HG02870 (cell line): ENCODE results near the gene ZNF555.
"Not testable (repeated sequence)": the region's sequence is repeated elsewhere in the genome, so short reads cannot be mapped to it uniquely, and the experiment has no call there.

ENCODE experiments used
- ATAC-seq: cut with Tn5 transposase; IDR thresholded peaks from one replicate; pipeline ENCODE4 v1.9.1; 2021; ENCODE audit warnings: mild to moderate bottlenecking, moderate library complexity; ENCODE audit not compliant: unreplicated experiment

The ZNF555 gene

DNA sequence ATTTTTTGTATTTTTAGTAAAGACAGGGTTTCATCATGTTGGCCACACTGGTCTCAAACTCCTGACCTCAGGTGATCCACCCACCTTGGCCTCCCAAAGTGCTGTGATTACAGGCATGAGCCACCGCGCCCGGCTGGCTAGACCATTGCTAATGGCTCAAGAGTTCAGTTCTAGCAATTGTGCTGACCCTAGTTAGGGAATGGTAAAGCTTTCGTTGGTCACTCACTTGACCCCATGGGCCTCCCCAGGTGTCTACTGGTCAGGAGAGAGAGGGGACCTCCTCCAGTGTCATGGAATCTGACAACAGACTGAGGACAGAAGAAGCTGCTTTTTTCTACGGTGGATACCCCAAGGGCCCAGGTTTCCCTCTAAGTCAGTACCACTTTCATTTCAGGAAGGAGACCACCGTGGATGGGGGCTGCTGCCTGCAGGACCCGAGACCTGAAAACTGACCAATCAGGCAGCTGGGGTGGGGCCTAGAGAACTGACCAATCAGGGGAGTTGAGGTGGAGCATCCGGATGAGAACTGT is 25.3 kb downstream of the ZNF555 start:
- ATAC-seq = no peak

DNA sequence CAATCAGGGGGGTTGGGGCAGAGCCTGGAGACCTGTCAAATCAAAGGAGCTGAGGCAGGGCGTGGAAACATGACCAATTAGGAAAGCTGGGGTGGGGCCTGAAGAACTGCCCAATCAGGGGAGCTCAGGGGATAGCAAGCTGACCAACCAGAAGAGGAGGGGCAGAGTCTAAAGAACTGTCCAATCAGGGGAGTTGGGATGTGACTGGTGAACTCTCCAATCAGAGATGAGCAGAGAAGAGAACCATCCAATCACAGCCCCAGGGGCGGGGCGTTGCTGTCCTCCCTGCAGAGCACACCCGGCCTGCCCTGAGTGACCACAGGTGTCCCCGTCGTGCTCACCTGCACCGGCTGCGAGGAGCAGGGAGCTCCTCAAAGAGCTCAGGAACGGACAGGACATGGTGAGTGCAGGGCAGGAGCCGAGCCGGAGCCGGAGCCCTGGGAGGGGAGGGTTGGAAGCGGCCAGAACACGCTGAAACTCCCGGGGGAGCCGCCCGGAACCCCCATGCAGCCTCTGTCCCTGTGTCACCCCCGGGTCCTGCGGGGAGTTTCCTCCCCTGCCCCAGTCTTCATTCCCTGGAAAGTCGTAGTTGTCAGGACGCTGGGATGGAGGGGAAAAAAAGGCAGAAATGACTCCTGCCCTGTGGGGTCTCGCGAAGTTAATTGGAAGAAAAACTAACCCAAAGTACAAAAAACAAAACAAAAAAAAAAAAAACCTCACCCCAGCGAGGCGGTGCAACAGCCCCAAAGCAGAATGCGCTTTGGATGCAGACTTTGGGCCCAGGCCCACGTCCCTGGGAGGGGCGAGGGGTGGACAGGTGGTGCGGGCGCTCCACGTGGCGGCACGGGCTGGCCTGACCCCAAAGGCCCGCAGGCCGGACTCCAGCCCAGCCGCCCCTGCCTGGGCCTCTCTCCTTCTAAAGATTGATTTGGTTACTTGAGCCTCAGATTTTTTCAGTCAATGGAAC is 26.0 kb downstream of the ZNF555 start, which contains the start of gene ZNF556:
ZNF556 (plus strand) TSS at position 311 of the 967 bp plus-strand sequence; CDS start at position 398, 87 bp downstream.
- ATAC-seq = no peak

DNA sequence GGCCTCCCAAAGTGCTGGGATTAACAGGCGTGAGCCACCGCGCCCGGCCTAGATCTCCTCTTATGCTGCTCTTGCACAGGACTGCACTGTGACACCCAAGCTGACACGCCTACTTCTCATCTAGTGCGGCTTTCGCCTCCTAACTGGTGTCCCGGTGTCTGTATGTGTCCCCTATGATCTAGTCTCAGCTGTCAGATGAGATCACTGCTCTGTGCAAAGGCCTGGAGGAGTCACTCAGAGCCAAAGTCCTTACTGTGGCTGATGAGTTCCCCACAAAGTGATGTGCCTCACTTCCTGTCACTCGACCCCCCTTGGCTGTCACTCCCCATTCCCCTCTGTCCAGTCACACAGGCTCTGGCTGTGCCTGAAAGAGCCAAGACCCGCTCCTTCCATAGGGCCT is 28.3 kb downstream of the ZNF555 start:
- ATAC-seq = no peak

DNA sequence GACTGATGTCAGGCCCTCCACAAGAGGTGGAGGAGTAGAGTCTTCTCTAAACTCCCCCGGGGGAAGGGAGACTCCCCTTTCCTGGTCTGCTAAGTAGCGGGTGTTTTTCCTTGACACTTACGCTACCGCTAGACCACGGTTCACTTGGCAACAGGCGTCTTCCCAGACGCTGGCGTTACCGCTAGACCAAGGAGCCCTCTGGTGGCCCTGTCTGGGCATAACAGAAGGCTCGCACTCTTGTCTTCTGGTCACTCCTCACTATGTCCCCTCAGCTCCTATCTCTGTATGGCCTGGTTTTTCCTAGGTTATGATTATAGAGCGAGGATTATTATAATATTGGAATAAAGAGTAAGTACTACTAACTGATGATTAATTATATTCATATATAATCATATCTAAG is 30.9 kb downstream of the ZNF555 start:
- not testable (repeated sequence) for ATAC-seq

DNA sequence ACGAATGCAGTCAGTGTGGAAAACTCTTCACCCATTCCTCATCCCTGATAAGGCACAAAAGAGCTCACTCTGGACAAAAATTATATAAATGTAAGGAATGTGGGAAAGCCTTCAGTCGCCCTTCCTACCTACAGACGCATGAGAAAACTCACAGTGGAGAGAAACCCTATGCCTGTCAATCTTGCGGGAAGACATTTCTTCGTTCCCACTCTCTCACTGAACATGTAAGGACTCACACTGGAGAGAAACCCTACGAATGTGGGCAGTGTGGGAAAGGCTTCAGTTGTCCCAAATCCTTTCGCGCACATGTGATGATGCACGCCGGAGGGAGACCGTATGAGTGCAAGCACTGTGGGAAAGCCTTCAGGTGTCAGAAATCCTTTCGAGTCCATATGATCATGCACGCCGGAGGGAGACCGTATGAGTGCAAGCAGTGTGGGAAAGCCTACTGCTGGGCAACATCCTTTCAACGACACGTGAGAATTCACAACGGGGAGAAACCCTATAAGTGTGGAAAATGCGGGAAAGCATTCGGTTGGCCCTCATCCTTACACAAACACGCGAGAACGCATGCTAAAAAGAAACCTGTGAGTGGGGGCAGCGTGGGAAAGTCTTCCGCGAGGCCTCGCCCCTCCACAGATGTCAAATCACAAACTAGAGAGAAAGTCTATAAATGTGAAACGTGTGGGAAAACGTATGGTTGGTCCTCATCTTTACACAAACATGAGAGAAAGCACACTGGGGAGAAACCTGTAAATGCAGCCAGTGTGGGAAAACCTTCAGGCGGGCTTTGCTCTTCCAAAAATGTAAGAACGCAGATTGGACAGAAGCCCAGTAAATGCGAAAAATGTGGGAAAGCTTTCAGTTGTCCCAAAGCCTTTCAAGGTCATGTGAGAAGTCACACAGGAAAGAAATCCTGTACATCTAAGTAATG is 36.4 kb downstream of the ZNF555 start:
- no peak for ATAC-seq

DNA sequence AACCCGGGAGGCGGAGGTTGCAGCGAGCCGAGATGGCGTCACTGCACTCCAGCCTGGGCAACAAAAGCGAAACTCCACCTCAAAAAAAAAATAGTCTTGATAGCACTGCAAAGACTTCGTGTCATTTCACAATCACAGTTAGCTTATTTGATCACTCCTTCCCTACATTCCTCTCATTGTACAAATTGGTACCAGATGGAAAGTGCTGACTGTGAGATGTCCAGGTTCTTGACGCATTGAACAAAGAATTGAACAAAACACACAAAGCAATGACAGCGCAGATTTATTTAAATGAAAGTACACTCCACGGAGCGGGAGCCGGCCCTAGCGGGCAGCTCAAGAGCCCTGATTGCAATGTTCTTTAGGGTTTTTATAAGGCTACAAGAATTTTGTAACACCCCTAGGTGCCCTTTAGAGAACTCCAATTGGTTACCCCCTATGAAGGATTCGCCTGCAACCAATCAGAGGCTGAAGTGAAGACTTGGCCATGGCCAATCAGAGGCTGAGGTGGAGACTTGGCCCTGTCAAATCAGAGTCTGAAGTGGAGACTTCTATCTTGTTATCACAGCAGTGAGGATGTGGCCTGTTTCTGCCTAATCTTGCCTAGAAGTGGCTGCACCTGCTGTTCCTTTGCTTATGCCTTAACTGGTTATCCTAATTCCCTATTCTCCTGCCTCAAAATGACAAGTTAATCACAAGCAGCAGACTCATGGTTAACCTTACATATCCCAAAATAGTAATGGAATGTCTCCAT is 42.6 kb downstream of the ZNF555 start:
- no peak for ATAC-seq

DNA sequence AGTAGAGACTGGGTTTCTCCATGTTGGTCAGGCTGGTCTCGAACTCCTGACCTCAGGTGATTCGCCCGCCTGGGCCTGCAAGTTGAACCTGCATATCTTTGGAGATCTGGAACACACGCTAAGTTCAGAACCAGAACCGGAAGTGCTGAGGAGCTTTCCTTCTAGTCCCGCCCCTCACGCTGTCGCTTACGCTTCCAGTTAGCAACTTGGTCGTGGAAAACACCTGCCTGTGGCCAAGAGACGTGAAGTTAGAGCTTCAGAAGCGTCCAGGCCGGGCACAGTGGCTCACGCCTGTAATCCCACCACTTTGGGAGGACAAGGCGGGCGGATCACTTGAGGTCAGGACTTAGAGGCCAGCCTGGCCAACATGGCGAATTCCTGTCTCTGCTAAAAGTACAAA is 44.5 kb downstream of the ZNF555 start:
- no peak for ATAC-seq

DNA sequence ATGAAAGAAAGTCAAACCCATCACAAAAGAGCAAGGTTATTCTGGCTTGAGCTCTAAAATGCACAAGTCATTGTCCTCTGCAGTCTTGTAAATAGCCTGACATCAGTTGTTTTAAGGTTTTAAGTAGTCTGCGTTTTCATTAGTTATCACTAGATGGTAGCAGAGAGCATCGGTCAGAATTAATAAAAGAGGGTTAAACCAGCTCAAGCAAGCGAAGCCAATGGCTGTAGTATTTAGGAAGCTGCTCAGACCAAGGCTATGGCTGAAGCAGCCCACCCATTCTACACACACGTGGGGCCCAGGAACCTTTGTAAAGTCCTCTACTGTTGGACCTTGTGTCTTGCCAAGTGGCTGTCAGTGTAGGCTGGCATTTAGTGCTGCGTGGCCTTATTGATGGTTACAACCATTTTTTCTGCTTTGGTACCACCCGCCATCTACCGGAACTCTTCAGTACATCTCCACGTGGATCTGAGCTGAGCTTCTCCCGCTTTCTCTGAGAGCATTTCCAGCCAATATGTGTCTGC is 46.2 kb downstream of the ZNF555 start:
- no peak for ATAC-seq

DNA sequence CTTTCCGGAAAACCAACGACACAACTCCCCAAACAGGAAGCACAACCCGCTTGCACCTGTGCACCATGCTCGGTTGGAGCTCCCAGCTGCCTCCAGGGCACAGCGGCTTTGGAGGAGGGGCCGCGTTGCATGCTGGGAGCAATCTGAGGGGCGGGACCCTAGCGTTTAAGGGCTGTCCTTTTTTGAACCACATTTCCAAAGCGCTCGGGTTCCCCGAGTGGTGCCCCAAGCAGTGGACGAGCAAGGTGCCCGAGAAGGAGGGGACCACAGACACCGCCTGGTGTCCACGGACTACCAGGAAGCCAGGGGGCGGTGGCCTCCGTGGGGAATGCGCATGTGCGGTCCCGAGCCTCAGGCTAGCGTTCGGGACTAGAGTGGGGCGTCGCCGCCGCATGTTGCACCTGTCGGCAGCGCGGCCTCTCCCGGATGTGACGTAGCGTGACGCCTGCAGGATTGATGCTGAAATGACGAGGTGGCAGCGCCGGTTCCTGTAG is 47.5 kb downstream of the ZNF555 start:
- no peak for ATAC-seq

DNA sequence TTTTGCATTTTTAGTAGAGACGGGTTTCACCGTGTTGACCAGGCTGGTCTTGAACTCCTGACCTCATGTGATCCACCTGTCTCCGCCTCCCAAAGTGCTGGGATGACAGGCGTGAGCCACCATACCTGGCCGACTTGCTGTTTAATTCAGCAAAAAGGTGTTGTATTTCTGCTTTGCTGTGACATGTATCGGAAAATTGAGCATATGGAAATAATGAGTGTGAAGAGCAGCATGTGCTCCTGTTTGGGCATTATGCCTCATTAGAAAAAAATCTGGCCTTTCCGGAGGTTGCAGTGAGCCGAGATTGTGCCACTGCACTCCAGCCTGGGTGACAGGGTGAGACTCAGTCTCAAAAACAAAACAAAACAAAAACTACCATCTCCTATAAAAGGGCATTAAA is 49.3 kb downstream of the ZNF555 start:
- not testable (repeated sequence) for ATAC-seq

DNA sequence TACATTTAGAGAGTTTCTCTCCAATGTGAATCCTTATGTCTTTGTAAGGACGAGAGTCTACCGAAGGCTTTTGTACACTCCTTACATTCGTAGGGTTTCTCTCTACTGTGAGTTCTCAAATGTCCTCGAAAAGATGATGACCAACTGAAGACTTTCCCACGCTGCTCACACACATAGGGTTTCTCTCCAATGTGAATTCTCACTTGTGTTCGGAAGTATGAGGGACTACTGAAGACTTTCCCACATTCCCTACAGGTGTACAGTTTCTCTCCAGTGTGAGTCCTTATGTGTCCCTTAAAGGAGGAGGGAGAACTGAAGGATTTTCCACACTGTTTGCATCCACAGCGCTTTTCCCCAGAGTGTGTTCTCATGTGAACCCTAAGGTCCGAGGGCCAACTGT is 55.4 kb downstream of the ZNF555 start:
- ATAC-seq = no peak

DNA sequence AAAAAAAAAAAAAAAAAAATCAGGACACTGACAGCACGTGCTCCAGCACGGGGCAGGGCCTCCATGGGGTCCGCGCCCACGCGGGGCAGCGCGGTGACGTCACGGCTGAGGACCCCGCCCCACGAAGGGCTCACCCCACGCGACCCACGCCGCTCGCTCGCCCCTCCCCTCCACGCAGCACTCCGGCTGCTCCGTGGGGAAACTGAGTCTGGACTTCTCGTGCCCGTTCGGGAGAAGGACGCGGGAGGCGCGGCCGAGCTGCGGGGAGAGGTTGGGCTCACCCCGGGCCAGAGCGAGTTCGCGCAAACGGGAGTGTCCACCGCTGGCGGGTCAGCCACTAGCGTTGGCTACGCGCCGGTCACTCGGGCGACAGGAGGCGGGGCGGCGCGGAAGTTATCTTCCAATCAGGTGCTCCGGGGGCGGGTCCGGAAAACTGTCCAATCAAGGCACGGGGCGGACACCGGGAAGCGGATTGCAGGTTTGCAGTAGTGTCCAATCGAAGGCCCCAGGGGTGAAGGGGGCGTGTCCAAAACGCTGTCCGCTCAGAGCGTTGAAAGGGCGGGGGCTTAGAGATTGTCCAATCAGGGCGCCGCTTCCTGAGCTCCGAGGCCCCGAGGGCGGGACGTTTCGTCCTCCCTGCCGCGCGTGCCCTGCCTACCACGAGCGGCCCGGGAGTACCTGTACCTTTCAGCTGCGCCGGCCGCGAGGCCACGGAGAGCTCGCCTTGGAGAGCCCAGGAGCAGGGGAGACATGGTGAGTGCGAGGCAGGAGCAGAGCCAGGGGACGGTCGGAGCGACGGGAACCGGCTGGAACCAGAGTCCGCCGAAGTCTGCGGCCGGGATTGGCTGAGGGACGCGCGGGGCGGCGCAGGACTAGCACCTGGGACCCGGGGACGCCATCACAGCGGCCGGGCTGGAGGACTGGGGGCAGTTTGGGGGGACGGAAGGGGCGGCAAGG is 59.3 kb downstream of the ZNF555 start, which contains the start of gene ZNF57:
ZNF57 (plus strand) TSS at position 633 of the 957 bp plus-strand sequence; CDS start at position 751, 118 bp downstream.
- peak; percentile 88 for ATAC-seq

DNA sequence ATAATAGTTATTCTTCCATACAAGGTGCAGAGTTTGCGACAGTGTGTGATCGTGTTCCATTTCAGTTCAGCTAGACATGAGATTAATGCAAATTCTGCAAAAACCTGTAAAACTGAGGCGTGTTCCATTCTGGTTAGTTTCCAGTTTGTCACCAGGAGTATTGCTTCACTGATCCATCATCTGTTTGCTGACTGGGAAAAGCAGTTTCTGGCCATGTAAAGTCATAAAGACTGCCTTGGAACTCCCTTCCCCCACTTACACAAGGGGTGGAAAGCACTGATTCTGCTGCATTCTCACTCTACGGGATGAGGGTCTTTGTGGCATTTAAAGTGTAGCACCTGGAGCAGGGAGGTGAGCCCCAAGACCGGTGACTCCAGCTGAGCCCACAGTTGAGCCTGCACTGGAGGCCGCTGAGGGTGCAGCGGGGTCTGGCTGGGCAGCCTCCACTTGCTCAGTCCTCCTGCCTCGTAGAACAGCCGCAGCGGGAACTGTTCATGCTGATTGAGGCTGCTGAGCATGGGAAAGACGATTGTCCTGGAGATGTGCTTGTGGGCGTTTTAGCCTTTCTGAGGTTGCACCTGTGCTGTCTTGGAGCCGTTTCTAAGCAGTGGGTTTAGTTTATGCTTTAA is 61.4 kb downstream of the ZNF555 start:
- ATAC-seq = no peak

DNA sequence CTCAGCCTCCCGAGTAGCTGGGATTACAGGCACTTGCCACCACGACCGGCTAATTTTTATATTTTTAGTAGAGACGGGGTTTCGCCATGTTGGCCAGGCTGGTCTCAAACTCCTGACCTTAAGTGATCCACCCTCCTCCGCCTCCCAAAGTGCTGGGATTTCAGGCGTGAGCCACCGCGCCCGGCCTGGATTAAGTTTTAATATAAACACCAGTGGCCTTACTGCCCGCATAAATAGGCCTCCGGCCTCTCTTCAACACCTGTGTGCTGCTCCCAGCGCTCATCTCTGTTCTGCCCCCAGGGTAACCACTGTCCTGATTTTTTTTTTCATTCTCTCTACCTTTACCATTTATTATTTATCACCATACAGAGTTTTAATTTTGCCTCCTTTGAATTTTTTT is 62.1 kb downstream of the ZNF555 start:
- not testable (repeated sequence) for ATAC-seq

DNA sequence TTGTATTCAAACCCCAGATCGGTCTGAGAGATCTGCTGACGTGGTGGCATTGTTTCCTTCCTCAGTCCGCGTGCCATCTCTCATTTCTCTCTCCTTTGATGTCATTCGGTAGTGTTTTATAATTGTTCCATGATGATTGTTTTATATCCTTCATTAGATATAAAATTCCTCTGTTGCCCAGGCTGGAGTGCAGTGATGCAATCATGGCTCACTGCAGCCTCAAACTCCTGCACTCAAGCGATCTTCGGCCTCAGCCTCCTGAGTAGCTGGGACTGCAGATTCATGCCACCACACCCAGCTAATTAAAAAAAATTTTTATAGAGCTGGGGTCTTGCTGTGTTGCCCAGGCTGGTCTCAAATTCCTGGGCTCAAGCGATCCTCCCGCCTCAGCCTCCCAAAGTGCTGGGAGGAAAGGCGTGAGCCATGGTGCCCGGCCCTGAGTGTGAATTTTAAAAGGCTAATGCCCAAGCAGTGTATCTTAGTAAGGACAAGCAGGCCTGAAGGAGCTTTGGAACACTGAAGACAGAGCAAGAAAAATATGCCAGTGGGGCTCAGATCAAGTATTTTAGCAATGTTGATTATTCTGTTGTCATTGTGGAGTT is 64.7 kb downstream of the ZNF555 start:
- no peak for ATAC-seq

DNA sequence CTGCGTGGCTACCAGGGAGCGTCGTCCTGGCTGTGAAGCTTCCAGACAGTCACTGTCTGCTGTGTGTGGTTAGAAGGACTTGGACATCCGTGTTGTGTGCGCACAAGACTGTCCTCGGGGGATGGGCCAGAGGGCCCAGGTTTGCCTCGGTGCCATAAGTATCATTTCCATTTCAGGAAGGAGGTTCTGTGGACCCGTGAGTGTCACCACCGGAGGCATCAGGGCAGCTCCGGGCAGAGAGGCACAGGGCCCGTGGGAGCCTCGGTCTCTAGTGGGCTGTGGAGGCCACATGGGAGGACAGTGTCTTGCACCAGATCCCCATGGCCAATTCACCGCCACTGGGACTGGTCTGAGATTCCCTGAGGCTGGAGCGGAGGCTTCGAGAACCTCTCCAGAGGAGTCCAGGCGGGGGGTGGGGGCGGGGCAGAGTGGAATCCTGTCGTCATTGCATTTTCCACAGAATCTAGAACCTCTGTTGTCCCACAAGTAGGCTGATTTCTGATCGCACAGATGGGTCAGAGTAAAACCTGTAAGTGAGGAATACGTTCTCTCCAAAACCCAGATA is 65.4 kb downstream of the ZNF555 start:
- ATAC-seq = no peak
